Common myeloid progenitor, CD34-positive (primary cell): ENCODE measurements around the gene THBS2. TPM values are rescaled to one million over a fixed set of nuclear protein-coding genes. Genes with fewer than 3 reads are reported as not detected.
"Not testable (repeated sequence)": the region's sequence is repeated elsewhere in the genome, so short reads cannot be mapped to it uniquely, and the experiment has no call there.

Source experiments
- CTCF ChIA-PET: fragments of 350-600 bp; sonication (Branson Sonifier 250); formaldehyde crosslinking; loops from one replicate; lab custom pipeline; 2021; ENCODE audit warnings: antibody characterized with exemption; lab: Charles Lee
- POLR2A ChIA-PET: fragments of 350-600 bp; sonication (Branson Sonifier 250); formaldehyde crosslinking; loops from one replicate; lab custom pipeline; 2021; ENCODE audit warnings: antibody characterized with exemption; lab: Charles Lee
- DNase-seq, 3 donors: peaks; one replicate each; pipeline versions ENCODE4 v3.0.0 to v3.0.0-alpha.2; 2013
- H3K27ac ChIP-seq, 2 experiments: 1 replicate in 1 of 2; 2 replicates in 1 of 2; pipeline ENCODE4 v1.7.0; 2013; ENCODE audit warnings: inconsistent platforms in 2 of 2, low read length in 2 of 2, mild to moderate bottlenecking in 2 of 2, low read depth in 1 of 2, moderate library complexity in 1 of 2; ENCODE audit not compliant: severe bottlenecking in 2 of 2, insufficient read depth in 1 of 2, poor library complexity in 1 of 2
- H3K27me3 ChIP-seq, 5 experiments: replicated peaks in 2 of 5; 1 replicate in 3 of 5; 2 replicates in 2 of 5; pipeline versions ENCODE4 v1.6.1 to v1.7.0; 2013; ENCODE audit warnings: low read length in 4 of 5, mild to moderate bottlenecking in 2 of 5, moderate library complexity in 2 of 5, inconsistent platforms in 1 of 5; ENCODE audit not compliant: insufficient read depth in 5 of 5, control insufficient read depth in 4 of 5
- H3K36me3 ChIP-seq, 4 experiments: 1 replicate in 2 of 4; 2 replicates in 2 of 4; pipeline versions ENCODE4 v1.6.1 to v1.7.0; 2013; ENCODE audit warnings: low read length in 3 of 4, control low read depth in 1 of 4, mild to moderate bottlenecking in 1 of 4; ENCODE audit not compliant: control insufficient read depth in 4 of 4, insufficient read depth in 4 of 4
- H3K4me1 ChIP-seq, 4 experiments: 1 replicate in 3 of 4; 2 replicates in 1 of 4; pipeline versions ENCODE4 v1.6.1 to v1.7.1; 2013; ENCODE audit warnings: low read length in 3 of 4, mild to moderate bottlenecking in 3 of 4, control low read depth in 1 of 4, inconsistent platforms in 1 of 4, moderate library complexity in 1 of 4; ENCODE audit not compliant: control insufficient read depth in 4 of 4, insufficient read depth in 4 of 4; ENCODE audit errors: control extremely low read depth in 1 of 4
- H3K4me3 ChIP-seq, 7 experiments: 1 replicate in 4 of 7; 2 replicates in 3 of 7; pipeline versions ENCODE4 v1.5.1 to v1.7.0; 2013; ENCODE audit warnings: mild to moderate bottlenecking in 7 of 7, low read length in 6 of 7, moderate library complexity in 6 of 7, inconsistent platforms in 2 of 7, low read depth in 2 of 7, control low read depth in 1 of 7; ENCODE audit not compliant: insufficient read depth in 4 of 7, control insufficient read depth in 1 of 7; ENCODE audit errors: extremely low read depth in 1 of 7
- H3K9me3 ChIP-seq, 5 experiments: 1 replicate in 4 of 5; 2 replicates in 1 of 5; pipeline versions ENCODE4 v1.6.1 to v1.7.1; 2013; ENCODE audit warnings: low read length in 4 of 5, mild to moderate bottlenecking in 2 of 5, inconsistent platforms in 1 of 5, low read depth in 1 of 5, moderate library complexity in 1 of 5; ENCODE audit not compliant: control insufficient read depth in 4 of 5, insufficient read depth in 2 of 5; ENCODE audit errors: control extremely low read depth in 1 of 5
- WGBS: methylation state at CpG from one replicate; pipeline ENCODE4 v1.1.5; 2013; ENCODE audit not compliant: insufficient coverage; 5-methylcytosine and 5-hydroxymethylcytosine counted together
- polyA plus RNA-seq: library from polyadenylated mRNA; unstranded; fragments of 120-200 nt; gene quantifications from one replicate; pipeline ENCODE4 v1.2.1, GENCODE V29; 2013

The THBS2 gene
- polyA plus RNA-seq, result 0.21 TPM

DNA sequence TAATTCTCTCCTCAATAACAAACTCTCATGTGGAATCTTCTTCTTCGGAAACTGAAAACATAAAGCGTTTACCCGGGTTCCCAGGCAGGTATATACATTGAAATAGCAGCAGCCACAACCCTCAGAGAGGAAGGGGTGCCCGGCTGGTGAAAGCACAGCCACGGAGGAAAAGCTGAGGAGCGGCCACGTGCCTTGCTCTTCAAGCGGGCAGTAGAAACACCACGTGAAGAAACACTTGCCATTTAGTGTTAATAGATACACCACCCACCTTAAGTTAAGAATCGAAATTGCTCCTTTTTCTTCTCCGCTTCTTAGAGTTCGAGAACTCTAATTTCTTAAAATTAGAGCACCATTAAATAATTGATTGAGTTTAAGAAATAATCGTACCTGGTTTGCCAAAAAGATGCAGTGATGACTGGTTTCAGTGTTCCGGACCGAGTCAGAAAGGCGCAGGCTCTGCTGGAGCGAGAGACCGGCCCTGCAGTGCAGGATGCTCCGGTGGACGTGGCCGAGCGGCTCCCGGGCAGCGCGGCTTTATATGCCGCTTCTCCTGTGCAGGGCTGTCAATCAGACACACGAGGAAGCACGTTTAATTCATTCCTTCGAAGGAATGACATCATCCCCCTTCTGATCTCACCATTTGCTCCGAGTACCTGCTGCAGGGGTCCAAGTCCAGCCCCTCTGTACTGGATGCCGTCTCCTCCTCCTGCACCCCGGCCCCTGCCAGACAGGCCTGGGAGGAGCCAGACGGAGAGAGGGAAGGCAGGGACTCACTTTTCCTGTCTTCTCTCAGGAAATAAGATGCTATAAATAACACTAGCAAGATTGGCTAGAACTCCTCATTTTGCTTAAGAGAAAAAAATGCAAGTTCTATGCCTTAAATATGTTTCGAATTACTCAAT, at the start of gene THBS2:
Gene THBS2, minus strand, starts transcription at position 510 of the 902 bp plus-strand sequence. CDS start 3,062 bp downstream, outside the sequence.
- peak in 1 of 3 donors; percentile 16 for DNase-seq
- ChIA-PET POLR2A (no interaction called here), CTCF (no interaction called here)
- no peak within 1 kb of the TSS for H3K4me3 ChIP-seq
- peaks cover 0 to 6% (median 2%) of the 10 kb centered on the region in 5 experiments for H3K9me3 ChIP-seq
- H3K27me3 ChIP-seq, result peaks cover 7 to 74% (median 28%) of the 10 kb centered on the region in 5 experiments
- no peaks in the 10 kb centered on the region for H3K36me3 ChIP-seq
- peaks cover 0 to 11% (median 1%) of the 10 kb centered on the region in 4 experiments for H3K4me1 ChIP-seq
- WGBS, result 2% methylated on average over 27 of the region's 34 CpGs
- H3K27ac ChIP-seq, result no peak within 1 kb of the TSS

DNA sequence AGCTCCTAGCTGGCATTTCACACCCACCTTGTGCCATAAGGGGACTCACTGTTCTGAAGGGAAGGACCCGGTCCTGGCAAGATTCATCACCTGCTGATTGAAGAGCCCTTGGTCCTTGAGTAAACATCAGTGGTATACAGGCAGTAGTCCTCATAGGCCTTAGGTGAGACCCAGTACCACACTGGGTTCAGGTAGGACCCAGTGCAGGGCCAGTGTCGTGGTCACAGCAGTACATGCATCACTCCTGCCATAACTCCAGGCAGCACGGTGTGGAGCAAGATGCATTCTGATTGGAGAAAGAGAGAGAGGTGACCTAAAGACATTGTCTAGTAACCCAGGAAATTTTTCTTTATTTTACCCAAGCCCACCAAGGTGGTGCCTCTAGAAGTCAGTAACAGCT, 49.1 kb upstream of the THBS2 start:
- peaks cover 0 to 3% (median 0%) of the 10 kb centered on the region in 5 experiments for H3K27me3 ChIP-seq
- no peaks in the 10 kb centered on the region for H3K4me1 ChIP-seq
- H3K27ac ChIP-seq, result no peak overlapping the region
- H3K36me3 ChIP-seq, result no peaks in the 10 kb centered on the region
- POLR2A ChIA-PET, result no interaction called here
- CTCF ChIA-PET, result no interaction called here
- H3K9me3 ChIP-seq, result peaks cover 0 to 6% (median 0%) of the 10 kb centered on the region in 5 experiments
- no peak for DNase-seq
- no peak overlapping the region for H3K4me3 ChIP-seq
- 67% methylated on average over 3 of the region's 3 CpGs for WGBS

DNA sequence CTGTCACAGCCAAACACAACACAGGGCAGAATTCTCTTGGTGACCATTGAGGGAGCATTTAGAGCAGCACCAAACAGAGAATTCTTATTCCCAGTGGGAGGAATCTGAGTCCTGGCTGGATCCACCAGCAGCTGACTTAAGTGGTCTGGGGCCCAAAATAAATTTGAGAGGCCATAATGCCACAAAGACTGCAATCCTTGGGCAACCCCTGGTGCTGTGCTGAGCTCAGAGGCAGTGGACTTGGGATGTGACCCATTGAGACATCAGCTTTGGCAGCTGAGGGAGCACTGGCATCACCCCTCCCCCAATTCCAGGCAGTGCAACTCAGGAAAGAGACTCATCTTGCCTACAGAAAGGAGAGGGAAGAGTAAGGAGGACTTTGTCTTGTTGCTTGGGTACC, 48.6 kb upstream of the THBS2 start:
- Histone ChIP-seq H3K4me3 (no peak overlapping the region), H3K4me1 (no peaks in the 10 kb centered on the region), H3K9me3 (peaks cover 0 to 6% (median 0%) of the 10 kb centered on the region in 5 experiments), H3K27me3 (peaks cover 0 to 3% (median 0%) of the 10 kb centered on the region in 5 experiments), H3K36me3 (no peaks in the 10 kb centered on the region), H3K27ac (no peak overlapping the region)
- DNase-seq, result no peak
- ChIA-PET POLR2A (no interaction called here), CTCF (no interaction called here)

DNA sequence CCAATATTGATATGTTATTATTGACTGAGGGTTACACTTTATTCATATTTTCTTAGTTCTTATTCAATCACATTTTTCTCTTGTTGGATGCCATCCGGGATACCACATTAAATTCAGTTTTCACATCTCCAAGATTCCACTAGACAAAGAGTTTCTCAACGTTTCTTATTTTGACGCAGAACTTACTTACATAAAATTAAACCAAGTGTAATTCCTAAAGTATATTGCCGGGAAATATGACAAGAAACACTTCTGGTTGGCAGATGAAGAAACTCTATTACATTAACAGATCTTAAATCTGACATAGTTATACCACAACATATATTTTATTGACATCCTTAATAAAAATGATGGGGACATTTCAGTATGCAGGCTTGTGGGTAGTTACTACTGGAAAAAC, 47.3 kb upstream of the THBS2 start:
- CTCF ChIA-PET, result no interaction called here
- Histone ChIP-seq H3K27me3 (peaks cover 0 to 3% (median 0%) of the 10 kb centered on the region in 5 experiments), H3K9me3 (peaks cover 0 to 6% (median 0%) of the 10 kb centered on the region in 5 experiments), H3K4me1 (no peaks in the 10 kb centered on the region), H3K36me3 (no peaks in the 10 kb centered on the region), H3K4me3 (no peak overlapping the region), H3K27ac (no peak overlapping the region)
- 100% methylated on average over 3 of the region's 4 CpGs for WGBS
- POLR2A ChIA-PET, result no interaction called here
- no peak for DNase-seq

DNA sequence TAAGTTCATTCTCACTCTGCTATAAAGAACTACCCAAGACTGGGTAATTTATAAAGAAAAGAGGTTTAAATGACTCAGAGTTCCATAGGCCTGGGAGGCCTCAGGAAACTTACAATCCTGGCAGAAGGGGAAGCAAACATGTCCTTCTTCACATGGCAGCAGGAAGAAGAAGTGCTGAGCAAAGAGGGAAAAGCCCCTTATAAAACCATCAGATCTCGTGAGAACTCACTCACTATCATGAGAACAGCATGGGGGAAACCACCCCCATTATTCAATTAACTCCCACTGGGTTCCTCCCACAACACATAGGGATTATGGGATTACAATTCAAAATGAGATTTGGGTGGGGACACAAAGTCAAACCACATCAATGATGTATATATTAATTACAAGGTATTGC, 45.0 kb upstream of the THBS2 start:
- POLR2A ChIA-PET, H3K27me3 ChIP-seq, H3K9me3 ChIP-seq, DNase-seq, H3K27ac ChIP-seq, H3K4me3 ChIP-seq, CTCF ChIA-PET, H3K36me3 ChIP-seq, H3K4me1 ChIP-seq: not testable (repeated sequence)
- WGBS, result no CpG with 5 or more reads among the region's 1 CpG

DNA sequence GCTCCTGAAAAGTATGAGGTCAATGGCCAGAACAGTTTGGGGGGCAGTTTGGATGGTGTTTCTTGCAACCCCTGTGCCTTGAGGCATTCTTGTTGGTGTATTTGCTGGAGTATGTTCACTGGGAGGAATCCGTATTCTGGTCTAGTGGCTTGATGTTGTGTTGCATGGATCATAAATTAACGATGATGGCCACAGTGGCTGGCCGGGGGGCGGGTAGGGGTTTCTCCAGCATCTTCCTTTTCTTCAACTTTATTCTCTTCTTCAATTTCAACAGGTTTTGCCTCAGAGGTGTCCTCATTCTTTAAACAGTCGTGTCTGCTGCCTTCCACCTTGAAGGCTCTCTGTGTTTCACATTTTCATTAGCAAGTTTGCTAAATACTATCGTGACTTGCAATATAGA, 43.0 kb upstream of the THBS2 start:
- H3K27me3 ChIP-seq, result peaks cover 0 to 3% (median 0%) of the 10 kb centered on the region in 5 experiments
- ChIA-PET POLR2A (no interaction called here), CTCF (no interaction called here)
- DNase-seq, result no peak
- H3K27ac ChIP-seq, result no peak overlapping the region
- H3K4me3 ChIP-seq, result no peak overlapping the region
- H3K4me1 ChIP-seq, result no peaks in the 10 kb centered on the region
- WGBS, result 94% methylated on average over 4 of the region's 6 CpGs
- no peaks in the 10 kb centered on the region for H3K36me3 ChIP-seq
- H3K9me3 ChIP-seq, result peaks cover 0 to 5% (median 0%) of the 10 kb centered on the region in 5 experiments

DNA sequence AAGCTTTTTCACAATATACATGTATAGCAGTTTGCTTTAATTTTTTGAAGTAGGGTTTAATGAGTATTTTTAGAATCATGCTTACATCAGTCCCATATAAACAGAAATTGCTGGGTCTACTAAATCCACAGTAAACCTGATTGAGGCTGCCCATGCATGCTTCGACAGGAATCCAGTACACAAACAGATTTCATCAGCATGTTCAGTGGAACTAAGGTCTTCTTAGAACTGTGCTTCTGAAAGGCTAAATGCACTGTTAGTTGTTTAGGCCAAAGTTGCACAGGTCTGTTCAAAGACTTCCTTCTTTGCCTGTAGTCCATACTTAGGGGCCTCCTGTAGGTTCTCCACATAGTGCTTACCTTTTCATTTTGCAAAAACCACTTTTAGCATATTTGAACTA, 42.5 kb upstream of the THBS2 start:
- peaks cover 0 to 3% (median 0%) of the 10 kb centered on the region in 5 experiments for H3K27me3 ChIP-seq
- no peaks in the 10 kb centered on the region for H3K36me3 ChIP-seq
- 100% methylated on average over 1 of the region's 1 CpG for WGBS
- DNase-seq, result no peak
- H3K27ac ChIP-seq, result no peak overlapping the region
- H3K4me3 ChIP-seq, result no peak overlapping the region
- ChIA-PET POLR2A (no interaction called here), CTCF (no interaction called here)
- peaks cover 0 to 5% (median 0%) of the 10 kb centered on the region in 5 experiments for H3K9me3 ChIP-seq
- no peaks in the 10 kb centered on the region for H3K4me1 ChIP-seq
